Measurements from ENCODE around the gene LRRTM3.

Gene LRRTM3

GRCh38 chr10:67119651-67120050, 193.8 kb downstream of the LRRTM3 start:
- no peak for DNase-seq (ENCODE audit: low spot score)

- DNase-seq (ENCODE audit: low spot score) = no peak
Measured at GRCh38 chr10:67127441-67127840, 201.6 kb downstream of the LRRTM3 start.

- DNase-seq (ENCODE audit: low spot score) = no peak
Measured at GRCh38 chr10:67140641-67141040, 214.8 kb downstream of the LRRTM3 start.

- DNase-seq (ENCODE audit: low spot score) = no peak
Measured at GRCh38 chr10:67141300-67141699, 215.5 kb downstream of the LRRTM3 start.

- no peak for DNase-seq (ENCODE audit: low spot score)
Measured at GRCh38 chr10:67144530-67144929, 218.7 kb downstream of the LRRTM3 start.

Data from ecto neural progenitor cell (in vitro differentiated cells).